ENCODE results near the gene RASAL3.
A peak's percentile ranks its signal among the peaks of the same experiment; 100 is the strongest.

RASAL3 gene

DNA sequence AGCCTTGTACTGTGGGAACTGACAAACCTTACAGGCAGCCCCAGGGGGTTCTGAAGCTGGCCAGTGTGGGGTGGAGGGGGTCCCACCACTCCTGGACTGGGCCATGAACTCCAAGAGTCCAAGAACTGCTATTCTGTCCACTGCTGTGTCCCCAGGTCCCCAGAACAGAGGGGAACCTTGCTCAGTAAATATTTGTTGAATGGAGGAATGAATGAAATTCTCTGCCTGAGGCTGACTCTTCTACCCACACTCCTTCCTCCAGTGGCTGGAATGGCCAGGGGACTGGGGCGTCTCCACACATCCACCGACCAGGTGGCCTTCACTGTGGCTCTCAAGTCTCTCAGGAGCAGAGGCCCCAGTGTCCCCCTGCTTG, 26.2 kb downstream of the RASAL3 start:
- H3K27ac ChIP-seq, result peak overlapping the region in 2 of 21 experiments; percentile 30 to 52

DNA sequence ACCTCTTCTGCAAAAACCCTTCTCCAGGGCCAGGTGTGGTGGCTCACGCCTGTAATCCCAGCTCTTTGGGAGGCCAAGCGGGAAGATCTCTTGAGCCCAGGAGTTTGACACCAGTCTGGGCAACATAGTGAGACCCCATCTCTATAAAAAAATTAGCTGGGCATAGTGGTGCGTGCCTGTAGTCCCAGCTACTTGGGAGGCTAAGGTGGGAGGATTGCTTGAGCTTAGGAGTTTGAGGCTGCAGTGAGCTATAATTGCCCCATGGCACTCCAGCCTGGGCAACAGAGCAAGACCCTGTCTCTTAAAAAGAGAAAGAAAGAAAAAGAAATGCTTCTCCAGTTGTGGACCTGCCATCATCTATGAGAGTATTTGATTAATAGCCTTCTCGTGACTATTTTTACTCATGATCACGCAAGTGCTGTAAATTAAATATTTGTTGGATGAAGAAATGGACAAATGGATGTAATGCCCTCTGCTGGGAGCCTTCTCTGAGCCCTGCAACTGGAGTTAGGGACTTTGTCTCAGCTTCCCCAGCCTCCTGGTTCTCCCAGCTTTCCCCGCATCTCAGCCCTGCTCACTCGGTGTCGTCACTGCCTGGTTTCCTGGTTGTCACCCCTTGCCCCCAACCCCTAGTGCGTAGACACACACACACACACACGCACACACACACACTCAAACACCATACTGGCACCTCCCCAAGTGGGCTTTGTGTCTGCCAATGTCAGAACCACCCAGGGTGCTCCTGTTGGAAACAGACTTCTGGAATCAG, 26.8 kb downstream of the RASAL3 start:
- H3K4me3 ChIP-seq, result no peak overlapping the region
- peak overlapping the region in 3 of 21 experiments; percentile 8 to 52 (median 30) for H3K27ac ChIP-seq

More for the DNA sequence above, 26.2 kb downstream of the RASAL3 start:
- no peak overlapping the region for H3K4me3 ChIP-seq

DNA sequence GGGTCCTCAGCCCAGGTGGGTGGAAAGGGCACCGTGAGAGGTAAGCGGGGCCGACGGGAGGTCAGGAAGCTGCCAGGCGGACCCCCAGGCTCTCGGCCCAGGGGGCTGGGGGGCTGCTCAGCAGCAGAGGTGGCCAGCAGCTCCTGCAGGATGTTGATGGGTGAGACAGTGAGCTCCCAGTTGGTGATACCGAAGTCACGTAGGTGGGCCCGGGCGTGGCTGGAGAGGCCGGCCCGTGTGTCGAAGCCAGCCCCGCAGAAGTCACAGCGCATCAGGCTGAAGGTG, 27.6 kb downstream of the RASAL3 start:
- peak overlapping the region in 3 of 21 experiments; percentile 8 to 28 (median 14) for H3K27ac ChIP-seq
- no peak overlapping the region for H3K4me3 ChIP-seq

DNA sequence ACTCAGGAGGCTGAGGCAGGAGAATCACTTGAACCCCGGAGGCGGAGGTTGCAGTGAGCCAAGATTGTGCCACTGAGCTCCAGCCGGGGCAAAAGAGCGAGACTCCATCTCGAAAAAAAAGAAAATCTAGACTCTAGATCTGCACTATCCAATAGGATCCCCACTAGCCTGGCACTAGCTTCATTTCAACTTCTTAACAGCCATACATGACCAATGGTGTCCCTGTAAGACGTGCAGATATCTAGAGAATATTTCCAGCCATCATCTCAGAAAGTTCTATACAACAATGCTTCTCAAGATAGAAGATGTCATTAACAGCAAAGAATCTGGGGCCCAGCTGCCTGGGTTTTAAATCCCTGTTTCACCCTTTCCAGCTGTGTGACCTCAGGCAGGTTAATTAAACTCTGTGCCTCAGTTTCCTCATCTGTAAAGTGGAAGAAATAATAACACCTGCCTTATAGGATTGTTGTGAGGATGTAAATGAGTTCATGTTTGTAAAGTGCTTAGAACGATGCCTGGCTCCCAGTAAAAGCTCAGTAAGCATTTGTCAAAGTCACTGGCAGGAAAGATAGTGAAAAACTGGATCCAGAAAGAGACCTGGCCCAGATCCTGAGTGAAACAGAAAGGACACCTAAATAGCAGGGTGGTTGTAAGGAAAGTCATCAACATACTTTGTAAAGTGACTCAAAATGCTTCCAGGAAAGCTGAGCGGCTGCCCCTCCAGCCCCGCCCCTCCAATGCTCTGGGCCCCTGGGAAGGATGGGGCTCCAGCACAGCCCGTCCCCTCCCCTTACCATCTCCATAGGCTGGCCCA, 28.1 kb downstream of the RASAL3 start:
- Histone ChIP-seq H3K27ac (peak overlapping the region in 2 of 21 experiments; percentile 8 to 28), H3K4me3 (no peak overlapping the region)

DNA sequence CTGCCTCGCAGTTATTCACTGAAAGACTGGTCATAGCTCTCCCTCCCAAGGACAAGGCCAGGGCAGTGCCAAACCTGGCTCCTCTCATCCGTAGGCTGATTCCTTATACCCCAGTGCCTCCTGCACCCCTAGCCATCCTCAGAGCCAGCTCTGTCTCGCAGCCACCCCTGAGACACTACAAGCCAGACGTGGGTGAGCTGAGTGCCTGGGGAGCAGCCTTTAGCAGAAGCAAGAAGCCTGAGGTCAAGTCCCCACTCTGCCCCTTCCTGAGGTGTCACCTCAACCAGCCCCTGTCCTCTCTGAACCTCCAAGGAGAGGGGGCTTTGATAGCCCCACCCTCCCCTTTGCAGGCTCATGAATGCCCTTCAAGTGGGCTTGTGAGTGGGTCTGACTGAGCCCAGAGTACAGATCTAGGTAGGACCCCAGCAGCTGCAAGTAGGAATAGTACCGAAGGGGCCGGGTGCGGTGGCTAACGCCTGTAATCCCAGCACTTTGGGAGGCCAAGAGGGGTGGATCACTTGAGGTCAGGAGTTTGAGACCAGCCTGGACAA, 30.8 kb downstream of the RASAL3 start:
- H3K4me3 ChIP-seq, result peak overlapping the region in 6 of 7 experiments; percentile 66 to 93 (median 71)
- H3K27ac ChIP-seq, result peak overlapping the region in 17 of 21 experiments; percentile 67 to 95 (median 88)

DNA sequence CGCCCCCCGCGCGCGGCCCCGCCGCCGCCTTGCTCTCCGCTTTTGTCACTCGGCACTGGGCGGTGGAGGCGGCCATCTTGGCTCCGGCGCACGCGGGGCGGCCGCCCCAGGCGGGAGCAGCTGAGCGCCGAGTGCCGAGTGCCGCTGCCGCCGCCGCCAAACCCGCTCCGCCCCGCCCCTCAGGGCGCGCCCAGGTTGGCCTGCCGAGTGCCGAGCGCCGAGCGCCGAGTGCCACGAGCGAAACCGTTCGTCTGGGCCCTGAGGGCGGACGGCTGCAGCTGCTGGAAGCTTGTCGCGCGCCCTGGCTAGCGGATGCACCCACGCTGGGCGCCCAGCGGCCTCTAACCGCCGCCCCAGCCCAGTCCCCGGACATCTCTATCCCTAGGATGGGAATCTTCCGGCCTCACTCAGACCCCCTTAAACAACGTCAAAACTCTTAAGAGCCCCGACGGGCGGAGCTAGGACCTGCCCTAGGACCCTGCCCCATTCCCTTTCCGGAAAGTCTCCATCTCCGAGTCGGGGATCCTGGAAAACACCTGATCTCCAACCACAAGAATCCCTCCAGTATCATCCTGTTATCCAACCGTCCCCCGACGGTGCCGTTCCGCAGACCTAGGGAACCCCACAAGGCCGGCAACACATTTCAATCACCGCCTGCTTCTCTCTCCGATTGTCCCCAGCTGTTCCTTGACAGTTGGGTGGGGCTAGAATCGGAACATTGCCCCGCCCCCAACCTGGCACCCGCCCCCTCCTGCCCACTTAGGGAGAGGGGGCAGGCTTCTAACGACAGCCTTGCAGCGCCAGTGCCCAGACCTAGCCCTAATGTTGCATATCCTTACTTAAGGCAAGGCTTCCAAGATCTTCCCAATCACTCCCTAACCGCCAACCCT, 31.5 kb downstream of the RASAL3 start:
- H3K27ac ChIP-seq, result peak overlapping the region; percentile 59 to 95 (median 87)
- H3K4me3 ChIP-seq, result peak overlapping the region; percentile 66 to 93 (median 72)

DNA sequence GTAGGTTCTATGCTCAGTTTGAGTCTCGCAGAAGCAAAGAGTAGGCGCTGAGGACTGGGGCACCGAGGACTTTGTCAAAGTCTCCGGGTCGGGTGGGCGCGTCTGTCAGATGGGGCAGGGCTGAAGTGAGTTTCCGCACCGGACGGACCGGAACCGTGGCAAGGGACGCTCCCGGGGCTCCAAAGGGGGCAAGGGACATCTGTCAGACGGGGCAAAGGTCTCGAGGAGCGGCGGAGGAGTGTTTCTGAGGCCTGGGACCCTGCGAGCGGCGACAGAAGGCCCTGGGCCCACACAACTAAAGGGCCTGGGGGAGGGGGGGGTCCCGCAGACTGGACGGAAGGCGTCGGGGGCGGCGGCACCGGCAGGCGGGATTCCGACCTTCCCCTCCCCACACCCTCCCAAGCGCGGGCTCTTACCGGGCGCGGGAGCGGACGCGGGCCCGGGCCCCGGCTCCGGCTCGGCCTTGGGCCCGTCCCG, 32.3 kb downstream of the RASAL3 start:
- Histone ChIP-seq H3K4me3 (peak overlapping the region; percentile 60 to 93 (median 77)), H3K27ac (peak overlapping the region; percentile 21 to 98 (median 87))

DNA sequence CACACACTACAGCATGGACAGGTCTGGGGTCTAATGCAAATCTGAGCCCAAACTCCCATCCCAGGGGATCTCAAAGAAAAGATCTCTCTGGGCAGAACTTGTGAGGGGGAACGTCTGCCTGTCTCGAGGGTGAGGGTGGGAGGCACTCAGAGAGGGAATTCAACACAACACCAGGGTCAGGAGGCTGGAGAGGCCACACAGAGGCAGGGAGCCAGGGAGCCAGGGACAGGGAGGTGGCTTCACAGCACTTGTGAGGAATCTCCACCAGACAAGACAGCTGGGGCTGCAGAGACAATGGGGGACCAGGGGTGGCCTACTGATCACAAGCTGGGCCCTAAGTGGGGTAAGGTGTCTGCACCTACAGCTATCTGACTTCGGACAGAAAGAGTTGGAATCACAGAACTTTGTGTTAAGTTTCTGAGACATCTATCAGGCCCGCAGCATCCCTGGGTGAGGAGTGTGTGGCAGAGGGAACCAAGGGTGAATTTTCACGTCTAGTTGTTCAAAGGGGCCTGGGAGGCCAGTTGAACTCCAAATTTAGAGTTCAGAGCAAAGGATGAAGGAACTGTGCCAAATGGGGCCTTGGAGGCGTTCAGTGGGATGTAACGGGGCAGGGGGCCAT, 32.8 kb downstream of the RASAL3 start:
- peak overlapping the region; percentile 60 to 93 (median 77) for H3K4me3 ChIP-seq
- peak overlapping the region in 17 of 21 experiments; percentile 70 to 98 (median 87) for H3K27ac ChIP-seq

DNA sequence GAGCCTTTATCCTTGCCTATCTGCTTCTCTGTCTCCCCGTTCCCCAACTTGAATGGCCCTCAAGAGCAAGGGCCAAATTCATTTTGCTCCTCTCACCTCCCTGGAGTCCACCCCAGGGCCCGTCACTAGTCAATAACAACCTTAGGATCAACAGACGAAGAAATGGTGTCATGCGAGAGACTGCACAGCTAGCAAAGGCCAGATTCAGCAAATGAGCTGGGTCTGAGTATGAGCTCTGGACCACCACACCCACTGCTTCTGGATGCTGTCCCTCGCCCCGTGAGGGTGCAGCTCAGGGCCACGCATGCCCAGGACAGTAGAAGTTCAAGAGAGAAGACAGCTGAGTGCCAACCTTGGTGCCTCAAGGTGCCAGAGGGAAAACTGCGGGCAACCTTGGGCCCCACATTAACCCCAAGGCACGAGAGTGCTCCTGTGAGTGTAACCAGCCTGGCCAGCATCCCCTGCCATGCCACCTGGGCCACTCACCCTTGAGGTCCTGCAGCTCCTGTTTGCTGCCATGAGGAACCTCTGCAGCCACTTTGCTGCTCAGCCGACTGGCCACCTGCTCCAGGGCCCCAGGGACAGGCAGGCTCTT, 33.7 kb downstream of the RASAL3 start:
- H3K27ac ChIP-seq, result peak overlapping the region in 2 of 21 experiments; percentile 96 to 98
- no peak overlapping the region for H3K4me3 ChIP-seq

DNA sequence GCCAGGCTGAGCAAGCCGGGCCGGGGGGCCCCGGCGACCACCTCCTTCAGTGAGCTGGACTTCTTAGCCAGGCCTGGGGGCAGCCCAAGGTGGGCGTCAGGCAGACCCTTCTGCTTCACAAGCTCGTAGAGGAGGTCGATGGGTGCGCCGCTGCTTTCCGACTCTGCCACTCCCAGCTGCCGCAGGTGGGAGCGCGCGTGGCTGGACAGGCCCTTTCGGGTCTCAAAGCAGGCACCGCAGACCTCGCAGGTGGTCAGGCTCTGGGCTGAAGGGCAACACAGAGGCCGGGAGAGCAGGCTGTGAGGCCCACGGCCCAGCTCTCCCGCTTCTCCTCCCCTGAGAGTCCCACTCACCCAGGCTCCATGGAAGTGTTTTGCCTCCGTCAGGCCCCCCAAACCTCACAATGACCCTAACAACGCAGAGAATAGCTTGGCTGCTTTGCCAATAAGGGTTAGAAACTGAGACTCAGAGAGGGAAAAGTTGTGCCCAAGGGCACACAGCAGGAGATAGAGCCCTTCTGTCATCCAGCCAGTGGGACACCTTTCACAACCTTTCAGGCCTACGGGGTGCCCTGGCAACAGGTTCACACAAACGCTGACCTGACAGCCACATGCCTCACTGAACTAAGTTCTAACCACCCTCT, 34.4 kb downstream of the RASAL3 start:
- peak overlapping the region in 1 of 21 experiments; percentile 98 for H3K27ac ChIP-seq
- no peak overlapping the region for H3K4me3 ChIP-seq

DNA sequence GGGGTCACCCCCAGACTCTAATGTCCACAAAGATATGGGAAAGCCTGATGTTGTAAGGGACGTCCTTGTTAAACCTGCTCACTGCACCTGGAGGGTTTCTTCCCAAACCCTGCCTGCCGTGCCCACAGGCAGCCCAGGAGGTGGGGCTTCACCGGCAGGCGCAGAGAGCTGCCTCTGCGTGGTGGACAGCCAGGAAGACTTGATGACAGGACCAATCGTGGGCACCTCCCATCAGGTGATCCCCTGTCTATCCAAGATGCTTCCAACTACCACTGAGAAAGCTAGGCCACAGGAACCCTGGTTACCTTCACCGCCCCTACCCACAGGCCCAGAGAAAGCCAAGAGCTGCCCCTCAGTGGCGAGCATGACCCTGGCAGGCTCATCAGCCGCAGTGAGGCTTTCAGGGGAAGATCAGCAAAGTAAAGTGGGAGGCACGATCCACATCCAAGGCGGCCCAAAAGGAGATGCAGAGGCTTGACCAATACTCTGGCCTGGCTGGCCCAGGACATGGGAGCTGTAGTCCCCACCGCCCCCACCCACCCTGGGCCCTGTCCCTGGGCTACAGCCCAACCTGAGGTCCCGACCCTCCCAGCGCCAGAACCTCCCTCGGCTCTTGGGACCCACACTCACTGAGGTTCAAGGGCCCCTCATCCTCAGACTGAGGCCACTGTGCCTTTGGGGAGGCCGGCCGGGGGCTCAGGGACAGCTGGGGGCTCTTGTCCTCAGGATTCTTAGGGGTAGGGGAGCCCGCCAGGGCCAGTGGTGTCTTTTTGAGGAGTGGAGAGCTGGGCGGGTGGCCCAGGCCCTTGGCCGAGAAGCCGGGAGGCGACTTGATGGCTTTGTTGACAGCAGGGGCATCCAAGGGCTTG, 35.2 kb downstream of the RASAL3 start:
- Histone ChIP-seq H3K4me3 (no peak overlapping the region), H3K27ac (peak overlapping the region in 1 of 21 experiments; percentile 30)

DNA sequence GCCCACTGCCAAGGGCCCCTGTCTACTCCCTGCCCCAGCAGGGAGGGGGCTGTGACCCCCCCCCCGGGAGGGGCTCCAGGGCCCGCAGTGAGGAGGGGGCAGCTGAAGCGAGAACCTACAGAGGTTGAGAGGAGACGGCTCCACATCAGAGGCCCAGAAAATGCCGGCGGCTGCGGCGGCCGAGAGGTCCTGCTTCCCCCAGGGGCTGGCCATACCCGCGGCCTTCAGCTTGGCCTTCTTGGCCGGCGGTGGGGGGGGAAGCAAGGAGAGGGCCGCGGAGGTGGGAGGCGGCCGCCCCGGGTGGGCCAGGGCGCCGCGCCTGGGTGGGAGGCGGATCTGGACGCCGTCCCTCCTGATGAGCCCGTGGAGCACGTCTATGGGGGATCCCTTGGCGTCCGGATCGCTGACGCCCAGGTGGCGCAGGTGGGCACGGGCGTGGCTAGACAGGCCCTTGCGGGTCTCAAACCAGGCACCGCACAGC, 36.3 kb downstream of the RASAL3 start:
- no peak overlapping the region for H3K27ac ChIP-seq
- no peak overlapping the region for H3K4me3 ChIP-seq

DNA sequence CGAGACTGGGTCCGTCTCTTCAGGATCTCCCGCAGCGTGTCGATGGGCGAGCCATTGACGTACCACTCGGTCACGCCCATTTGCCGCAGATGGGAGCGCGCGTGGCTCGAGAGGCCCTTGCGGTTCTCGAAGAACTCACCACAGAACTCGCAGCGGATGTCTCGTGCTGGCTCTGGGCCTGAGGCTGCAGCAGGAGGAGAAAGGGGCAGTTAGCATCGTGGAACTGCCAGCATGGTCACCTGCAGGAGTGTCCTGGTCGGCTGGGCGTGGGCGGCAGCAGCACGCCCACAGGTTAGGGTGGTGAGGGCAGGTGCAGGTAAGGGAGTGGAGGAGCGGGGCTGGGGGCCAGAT, 37.0 kb downstream of the RASAL3 start:
- H3K4me3 ChIP-seq, result no peak overlapping the region
- no peak overlapping the region for H3K27ac ChIP-seq

DNA sequence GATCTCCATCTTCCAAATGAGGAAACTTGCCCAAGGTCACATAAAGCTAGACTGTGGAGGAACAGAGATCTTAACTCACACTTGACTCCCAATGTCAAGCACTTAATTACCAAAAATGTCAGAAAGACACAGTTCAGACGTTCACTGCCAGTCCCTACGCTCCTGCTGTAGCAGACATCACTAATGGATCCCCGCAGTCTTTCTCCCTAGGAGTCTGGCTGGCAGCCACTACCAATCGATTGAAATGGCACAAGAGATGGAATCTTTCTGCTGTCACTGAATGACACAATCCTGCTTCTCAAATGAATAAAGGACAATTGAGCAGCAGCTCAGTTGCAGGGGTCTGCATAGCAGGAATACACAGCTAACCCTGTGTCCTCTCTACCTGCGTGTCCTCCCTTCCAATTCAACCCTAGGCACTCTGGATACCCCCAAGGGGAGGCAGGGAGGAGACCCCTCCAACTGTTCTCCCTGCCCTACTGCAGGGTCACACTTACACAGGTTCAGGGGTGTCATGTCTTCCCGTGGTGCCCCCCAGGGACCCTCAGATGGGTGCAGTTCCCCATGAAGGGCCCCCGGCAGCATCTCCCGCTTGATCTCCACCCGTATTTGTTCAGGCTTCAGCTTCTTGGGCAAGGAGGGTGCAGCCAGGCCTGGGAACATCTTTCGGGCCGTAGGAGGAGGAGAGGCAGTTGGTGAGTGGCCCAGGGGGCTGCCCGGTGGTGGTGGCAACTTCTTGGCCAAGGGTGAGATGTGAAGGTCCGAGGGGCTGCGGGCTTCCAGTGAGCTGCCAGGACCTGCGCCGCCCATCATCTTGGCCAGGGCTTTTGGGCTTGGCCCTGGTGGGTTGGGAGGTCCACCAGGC, 37.6 kb downstream of the RASAL3 start:
- no peak overlapping the region for H3K27ac ChIP-seq

DNA sequence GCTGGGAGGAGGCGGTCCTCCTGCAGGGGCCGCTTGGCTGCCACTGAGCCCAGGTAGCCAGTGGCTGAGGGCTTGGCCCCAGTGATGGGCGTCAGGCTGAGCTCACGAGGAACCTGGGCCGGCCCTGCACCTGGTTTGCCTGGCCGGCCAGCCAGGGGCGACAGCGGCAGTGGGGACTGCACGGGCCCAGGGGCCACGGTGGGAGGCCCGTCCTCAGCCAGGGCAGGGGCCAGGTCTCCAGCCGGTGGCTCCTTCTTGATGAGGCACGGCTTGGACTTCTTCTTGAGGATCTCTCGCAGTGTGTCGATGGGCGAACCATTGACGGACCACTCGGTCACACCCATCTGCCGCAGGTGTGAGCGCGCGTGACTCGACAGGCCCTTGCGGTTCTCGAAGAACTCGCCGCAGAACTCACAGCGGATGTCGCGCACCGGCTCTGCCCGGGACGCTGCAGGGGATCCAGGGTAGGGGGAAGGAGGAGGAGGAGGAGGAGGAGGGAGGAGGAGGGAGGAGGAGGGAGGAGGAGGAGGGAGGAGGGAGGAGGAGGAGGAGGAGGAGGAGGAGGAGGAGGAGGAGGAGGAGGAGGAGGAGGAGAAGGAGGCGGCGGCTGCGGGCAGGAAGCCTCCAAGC, 38.9 kb downstream of the RASAL3 start:
- H3K4me3 ChIP-seq, result no peak overlapping the region
- no peak overlapping the region for H3K27ac ChIP-seq

More for the DNA sequence above, 37.6 kb downstream of the RASAL3 start:
- no peak overlapping the region for H3K4me3 ChIP-seq
